Measurements from ENCODE around the gene AK5. TPM values are rescaled to one million over a fixed set of nuclear protein-coding genes. Genes with fewer than 3 reads are reported as not detected.

Gene AK5
- total RNA-seq, 1 experiment from 2014 or later = 3.8 TPM

GRCh38 chr1:77283701-77284425 is 2.0 kb downstream of the AK5 start:
- Histone ChIP-seq H3K4me1 (ENCODE audit: insufficient read depth, low read length) (peaks cover 24% of the 10 kb centered on the region), H3K79me2 (ENCODE audit: low read length) (no peaks in the 10 kb centered on the region), H3K36me3 (ENCODE audit: low read depth, low read length) (no peaks in the 10 kb centered on the region), H3K4me2 (ENCODE audit: low read length) (no peak overlapping the region), H2AFZ (ENCODE audit: low read length) (no peak overlapping the region), H3K4me3 (ENCODE audit: low read length) (no peak overlapping the region), H3K9me2 (replicated peaks; ENCODE audit: low read length) (no peaks in the 10 kb centered on the region), H3K27me3 (ENCODE audit: low read length) (no peaks in the 10 kb centered on the region), H3K9me3 (ENCODE audit: low read length) (no peaks in the 10 kb centered on the region), H4K20me1 (ENCODE audit: low read length) (no peaks in the 10 kb centered on the region), H3F3A (ENCODE audit: low read length, unreplicated experiment) (no peaks in the 10 kb centered on the region), H3K27ac (ENCODE audit: low read length) (no peak overlapping the region), H3K9ac (ENCODE audit: low read length) (no peak overlapping the region)
- ATAC-seq (no peak), DNase-seq (no peak)
- TF ChIP-seq EZH2 (IDR thresholded peaks at IDR 0.05; ENCODE audit: low read length, unreplicated experiment) = no peak
- no peak for TF ChIP-seq EZH2phosphoT487 (IDR thresholded peaks at IDR 0.05; ENCODE audit: borderline replicate concordance, low read length)
- no peak for TF ChIP-seq CTCF (conservative IDR thresholded peaks at IDR 0.05; ENCODE audit: low read depth, low read length)
- ChIA-PET CTCF (no interaction called here), POLR2A (ENCODE audit: unreplicated experiment) (interaction anchor here (0.6 kb wide), 1 partner anchor 68 kb away, joined by 7 read pairs; no protein-coding TSS in a partner anchor)
- intact Hi-C loops (cut with micrococcal nuclease) = no loop called here
- BruUV-seq (replicated peaks) = no TSS peak

- H3K27ac ChIP-seq (ENCODE audit: low read length) = peak overlapping the region; percentile 33; the same call in 1 of the 2 replicates
- H3K4me2 ChIP-seq (ENCODE audit: low read length) = no peak overlapping the region
- CTCF ChIA-PET = no interaction called here
- H3K9me3 ChIP-seq (ENCODE audit: low read length) = no peaks in the 10 kb centered on the region
- H3K79me2 ChIP-seq (ENCODE audit: low read length) = no peaks in the 10 kb centered on the region
- no peaks in the 10 kb centered on the region for H3K36me3 ChIP-seq (ENCODE audit: low read depth, low read length)
- no peak for TF ChIP-seq EZH2phosphoT487 (IDR thresholded peaks at IDR 0.05; ENCODE audit: borderline replicate concordance, low read length)
- TF ChIP-seq EZH2 (IDR thresholded peaks at IDR 0.05; ENCODE audit: low read length, unreplicated experiment) = no peak
- TF ChIP-seq CTCF (conservative IDR thresholded peaks at IDR 0.05; ENCODE audit: low read depth, low read length) = no peak
- intact Hi-C loops (cut with micrococcal nuclease) = no loop called here
- no peak overlapping the region for H3K9ac ChIP-seq (ENCODE audit: low read length)
- no peak for ATAC-seq
- peaks cover 15% of the 10 kb centered on the region for H3K4me1 ChIP-seq (ENCODE audit: insufficient read depth, low read length)
- H2AFZ ChIP-seq (ENCODE audit: low read length) = no peak overlapping the region
- BruUV-seq (replicated peaks) = no TSS peak
- no peaks in the 10 kb centered on the region for H3K27me3 ChIP-seq (ENCODE audit: low read length)
- H3K9me2 ChIP-seq (replicated peaks; ENCODE audit: low read length) = no peaks in the 10 kb centered on the region
- no peaks in the 10 kb centered on the region for H4K20me1 ChIP-seq (ENCODE audit: low read length)
- no peak for DNase-seq
- POLR2A ChIA-PET (ENCODE audit: unreplicated experiment) = no interaction called here
- no peaks in the 10 kb centered on the region for H3F3A ChIP-seq (ENCODE audit: low read length, unreplicated experiment)
- H3K4me3 ChIP-seq (ENCODE audit: low read length) = no peak overlapping the region
Measured at GRCh38 chr1:77287535-77287934, 5.7 kb downstream of the AK5 start.

GRCh38 chr1:77288275-77288674 is 6.5 kb downstream of the AK5 start:
- H3K27me3 ChIP-seq (ENCODE audit: low read length) = no peaks in the 10 kb centered on the region

More at GRCh38 chr1:77288275-77288674, 6.5 kb downstream of the AK5 start:
- H3K9ac ChIP-seq (ENCODE audit: low read length) = no peak overlapping the region
- no peaks in the 10 kb centered on the region for H3K79me2 ChIP-seq (ENCODE audit: low read length)
- no peaks in the 10 kb centered on the region for H3K36me3 ChIP-seq (ENCODE audit: low read depth, low read length)
- no peaks in the 10 kb centered on the region for H3K9me2 ChIP-seq (replicated peaks; ENCODE audit: low read length)
- DNase-seq = peak; percentile 53
- peak; percentile 83 for ATAC-seq
- H4K20me1 ChIP-seq (ENCODE audit: low read length) = no peaks in the 10 kb centered on the region
- TF ChIP-seq CTCF (conservative IDR thresholded peaks at IDR 0.05; ENCODE audit: low read depth, low read length) (no peak), EZH2 (IDR thresholded peaks at IDR 0.05; ENCODE audit: low read length, unreplicated experiment) (no peak), EZH2phosphoT487 (IDR thresholded peaks at IDR 0.05; ENCODE audit: borderline replicate concordance, low read length) (no peak)
- H3K4me1 ChIP-seq (ENCODE audit: insufficient read depth, low read length) = peaks cover 11% of the 10 kb centered on the region
- no TSS peak for BruUV-seq (replicated peaks)
- H2AFZ ChIP-seq (ENCODE audit: low read length) = no peak overlapping the region
- H3K4me3 ChIP-seq (ENCODE audit: low read length) = no peak overlapping the region
- intact Hi-C loops (cut with micrococcal nuclease) = no loop called here
- no peaks in the 10 kb centered on the region for H3K9me3 ChIP-seq (ENCODE audit: low read length)
- peak overlapping the region; percentile 33 for H3K27ac ChIP-seq (ENCODE audit: low read length)
- peak overlapping the region; percentile 24; the same call in 1 of the 2 replicates for H3K4me2 ChIP-seq (ENCODE audit: low read length)
- ChIA-PET POLR2A (ENCODE audit: unreplicated experiment) (no interaction called here), CTCF (no interaction called here)
- no peaks in the 10 kb centered on the region for H3F3A ChIP-seq (ENCODE audit: low read length, unreplicated experiment)
